Osteocyte (in vitro differentiated cells): Measurements from ENCODE around the gene TMEM121. TPM values are rescaled to one million over a fixed set of nuclear protein-coding genes. Genes with fewer than 3 reads are reported as not detected.

ENCODE experiments used
- DNase-seq: peaks from one replicate; pipeline ENCODE4 v3.0.0; 2021; ENCODE audit warnings: mixed read lengths; ENCODE audit not compliant: unreplicated experiment; ENCODE audit errors: extremely low spot score
- H3K27ac Mint-ChIP-seq: one replicate; pipeline ENCODE4 v1.8.0; 2021; ENCODE audit warnings: mild to moderate bottlenecking, mixed read lengths; ENCODE audit not compliant: unreplicated experiment
- H3K27me3 Mint-ChIP-seq: one replicate; pipeline ENCODE4 v1.8.0; 2021; ENCODE audit warnings: mixed read lengths; ENCODE audit not compliant: unreplicated experiment
- H3K36me3 Mint-ChIP-seq: one replicate; pipeline ENCODE4 v1.8.0; 2021; ENCODE audit warnings: mixed read lengths; ENCODE audit not compliant: unreplicated experiment
- H3K4me1 Mint-ChIP-seq: one replicate; pipeline ENCODE4 v1.8.0; 2021; ENCODE audit warnings: mixed read lengths; ENCODE audit not compliant: unreplicated experiment
- H3K4me3 Mint-ChIP-seq: one replicate; pipeline ENCODE4 v1.8.0; 2021; ENCODE audit warnings: mild to moderate bottlenecking, moderate library complexity, mixed read lengths; ENCODE audit not compliant: unreplicated experiment
- H3K9me3 Mint-ChIP-seq: one replicate; pipeline ENCODE4 v1.8.0; 2021; ENCODE audit warnings: mixed read lengths; ENCODE audit not compliant: unreplicated experiment
- total RNA-seq: library from RNA; stranded (reverse); gene quantifications from 2 replicates; pipeline ENCODE4 v1.2.1, GENCODE V29; 2021
- TF ChIP-seq, protein P1 (sequence below): fragments of 200-600 bp; sonication (generic); IDR thresholded peaks from 2 replicates; pipeline ENCODE4 v1.5.0; 2021; ENCODE audit warnings: antibody characterized with exemption, mild to moderate bottlenecking, moderate library complexity

TMEM121 gene
- total RNA-seq, 1 donor from 2014 or later, result 3.3 TPM

DNA sequence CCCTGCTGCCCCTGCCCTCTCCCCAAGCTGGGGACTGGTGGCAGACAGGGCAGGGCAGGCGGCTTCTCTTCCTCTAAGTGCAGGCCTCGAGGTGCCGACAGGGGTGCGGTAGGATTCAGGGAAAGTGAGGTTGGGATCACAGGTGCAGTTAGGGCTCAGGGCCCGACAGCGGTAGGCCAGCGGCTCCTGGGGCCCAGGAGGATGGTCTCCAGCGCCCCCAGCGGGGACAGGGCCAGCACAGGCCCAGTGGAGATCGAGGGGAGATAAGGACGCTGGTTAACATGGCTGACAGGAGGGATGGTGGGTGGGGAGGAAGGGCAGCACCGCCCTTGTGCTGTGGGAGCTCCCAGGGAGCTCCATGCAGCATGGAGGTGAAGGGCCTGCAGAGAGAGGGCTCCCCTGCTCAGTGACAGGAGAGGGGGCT, 40.6 kb upstream of the TMEM121 start:
- DNase-seq, result no peak
- peaks cover 55% of the 10 kb centered on the region for H3K4me1 Mint-ChIP-seq
- peak overlapping the region; percentile 60 for H3K27ac Mint-ChIP-seq
- H3K36me3 Mint-ChIP-seq, result no peaks in the 10 kb centered on the region
- H3K27me3 Mint-ChIP-seq, result no peaks in the 10 kb centered on the region
- TF ChIP-seq, protein P1, sequence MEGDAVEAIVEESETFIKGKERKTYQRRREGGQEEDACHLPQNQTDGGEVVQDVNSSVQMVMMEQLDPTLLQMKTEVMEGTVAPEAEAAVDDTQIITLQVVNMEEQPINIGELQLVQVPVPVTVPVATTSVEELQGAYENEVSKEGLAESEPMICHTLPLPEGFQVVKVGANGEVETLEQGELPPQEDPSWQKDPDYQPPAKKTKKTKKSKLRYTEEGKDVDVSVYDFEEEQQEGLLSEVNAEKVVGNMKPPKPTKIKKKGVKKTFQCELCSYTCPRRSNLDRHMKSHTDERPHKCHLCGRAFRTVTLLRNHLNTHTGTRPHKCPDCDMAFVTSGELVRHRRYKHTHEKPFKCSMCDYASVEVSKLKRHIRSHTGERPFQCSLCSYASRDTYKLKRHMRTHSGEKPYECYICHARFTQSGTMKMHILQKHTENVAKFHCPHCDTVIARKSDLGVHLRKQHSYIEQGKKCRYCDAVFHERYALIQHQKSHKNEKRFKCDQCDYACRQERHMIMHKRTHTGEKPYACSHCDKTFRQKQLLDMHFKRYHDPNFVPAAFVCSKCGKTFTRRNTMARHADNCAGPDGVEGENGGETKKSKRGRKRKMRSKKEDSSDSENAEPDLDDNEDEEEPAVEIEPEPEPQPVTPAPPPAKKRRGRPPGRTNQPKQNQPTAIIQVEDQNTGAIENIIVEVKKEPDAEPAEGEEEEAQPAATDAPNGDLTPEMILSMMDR, result peak; percentile 43
- no peak overlapping the region for H3K4me3 Mint-ChIP-seq
- H3K9me3 Mint-ChIP-seq, result no peaks in the 10 kb centered on the region

DNA sequence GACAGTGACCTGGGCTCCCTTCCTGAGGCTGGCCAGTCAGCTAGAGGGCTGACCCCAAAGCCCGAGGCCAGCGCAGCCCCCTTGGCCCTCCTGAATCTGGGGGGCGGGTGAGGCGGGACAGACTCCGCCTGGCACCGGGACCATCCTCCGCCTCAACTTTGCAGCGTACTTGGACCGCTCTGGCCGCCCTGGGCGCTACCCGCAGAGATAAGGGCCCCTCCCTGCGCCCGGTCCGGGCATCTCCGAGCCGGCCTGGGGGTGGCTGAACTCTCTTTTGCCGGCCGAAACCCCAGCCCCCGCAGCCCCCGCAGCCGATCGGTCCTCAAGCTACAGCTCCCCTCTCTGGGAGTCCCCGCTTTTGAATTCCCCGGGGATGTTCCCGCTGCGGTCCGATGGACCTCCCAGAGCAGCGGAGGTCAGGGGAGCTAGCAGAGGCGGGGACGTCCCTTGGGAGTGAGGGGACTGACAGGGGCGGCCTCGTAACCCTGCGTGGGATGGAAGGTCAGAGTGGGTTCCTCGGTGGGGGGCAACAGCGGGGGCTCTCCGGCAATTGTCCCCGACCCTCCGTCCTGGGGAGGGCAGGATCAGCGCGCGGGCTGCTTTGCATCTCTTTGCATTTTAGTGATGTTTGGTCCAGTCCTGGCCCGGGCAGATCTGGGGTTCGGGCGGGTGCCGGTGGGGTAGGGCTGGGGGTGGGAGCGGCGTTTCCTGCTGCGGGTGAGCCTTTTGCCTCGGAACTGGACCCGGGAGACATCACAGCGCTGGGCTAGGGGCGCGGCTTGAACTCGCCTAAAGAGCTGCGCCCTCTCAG, 40.0 kb upstream of the TMEM121 start, which contains the start of gene CRIP1:
TSS of gene CRIP1 (plus strand) at position 724 of the 811 bp plus-strand sequence. CDS start 374 bp downstream, outside the sequence.
- TF ChIP-seq, protein P1, result no peak
- Mint-ChIP-seq H3K36me3 (no peaks in the 10 kb centered on the region), H3K4me3 (no peak within 1 kb of the TSS), H3K27ac (peak within 1 kb of the TSS; percentile 60), H3K27me3 (no peaks in the 10 kb centered on the region), H3K4me1 (peaks cover 49% of the 10 kb centered on the region), H3K9me3 (no peaks in the 10 kb centered on the region)
- DNase-seq, result no peak

DNA sequence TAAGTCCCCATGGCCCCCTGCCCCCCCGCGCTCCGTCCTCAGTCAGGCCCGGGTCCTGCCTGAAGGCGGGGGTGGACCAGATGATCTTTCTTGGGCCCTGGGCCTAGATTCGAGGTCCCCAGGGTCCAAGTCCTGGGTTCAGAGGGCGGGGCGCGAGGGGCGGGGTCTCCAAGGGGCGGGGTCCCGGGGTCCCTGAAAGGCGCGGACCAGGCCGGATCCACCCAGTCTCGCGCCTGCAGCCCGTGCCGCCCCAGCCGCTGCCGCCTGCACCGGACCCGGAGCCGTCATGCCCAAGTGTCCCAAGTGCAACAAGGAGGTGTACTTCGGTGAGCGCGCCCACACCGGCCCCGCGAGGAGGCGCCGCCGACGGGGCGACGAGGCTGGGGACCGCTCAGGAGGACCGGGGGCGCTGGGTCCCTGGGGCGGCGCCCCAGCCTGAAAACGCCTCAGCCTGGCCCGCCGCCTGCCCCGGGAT, 39.4 kb upstream of the TMEM121 start:
- TF ChIP-seq, protein P1, result no peak
- Mint-ChIP-seq H3K27me3 (no peaks in the 10 kb centered on the region), H3K4me1 (peaks cover 48% of the 10 kb centered on the region), H3K4me3 (no peak overlapping the region), H3K9me3 (no peaks in the 10 kb centered on the region), H3K27ac (no peak overlapping the region), H3K36me3 (no peaks in the 10 kb centered on the region)
- no peak for DNase-seq

DNA sequence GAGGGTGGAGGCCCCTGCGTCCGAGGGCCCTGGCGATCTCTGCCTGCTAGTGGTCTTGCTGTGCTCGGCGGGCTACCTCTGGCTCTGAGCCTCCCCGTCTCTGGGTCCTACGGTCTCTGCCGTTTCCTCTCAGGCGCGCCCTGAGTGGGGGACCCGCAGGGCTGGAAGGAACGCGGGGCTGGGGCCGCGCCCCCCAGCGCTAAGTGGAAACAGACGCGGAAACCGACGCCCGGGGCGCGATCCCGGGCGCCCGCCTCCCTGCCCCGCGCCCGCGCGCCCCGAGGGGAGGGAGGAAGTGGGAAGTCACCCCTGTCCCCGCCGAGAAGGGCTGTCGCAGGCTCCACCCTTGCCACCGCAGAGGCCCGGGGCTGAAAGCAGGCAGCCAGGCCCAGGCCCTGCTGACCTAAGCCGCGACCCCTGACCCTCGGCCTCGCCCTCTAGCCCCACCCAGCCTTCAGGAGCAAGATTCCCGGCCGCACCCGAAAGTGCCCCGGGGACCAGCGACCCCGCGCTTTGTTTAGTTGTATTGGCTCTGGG, 38.9 kb upstream of the TMEM121 start:
- no peaks in the 10 kb centered on the region for H3K27me3 Mint-ChIP-seq
- no peaks in the 10 kb centered on the region for H3K9me3 Mint-ChIP-seq
- H3K4me1 Mint-ChIP-seq, result peaks cover 44% of the 10 kb centered on the region
- H3K4me3 Mint-ChIP-seq, result no peak overlapping the region
- no peak for DNase-seq
- H3K27ac Mint-ChIP-seq, result peak overlapping the region; percentile 41
- TF ChIP-seq, protein P1, result no peak
- H3K36me3 Mint-ChIP-seq, result no peaks in the 10 kb centered on the region
